Measurements from ENCODE around the gene ANKS1A.

The ANKS1A gene

GRCh38 chr6:35057449-35058357, 168.6 kb downstream of the ANKS1A start:
- DNase-seq = no peak

GRCh38 chr6:35058358-35058675, 169.3 kb downstream of the ANKS1A start:
- no peak for DNase-seq

- no peak for DNase-seq
These were observed 169.9 kb downstream of the ANKS1A start for GRCh38 chr6:35058865-35059522.

GRCh38 chr6:35059596-35060345, 170.7 kb downstream of the ANKS1A start:
- DNase-seq = no peak

DNA sequence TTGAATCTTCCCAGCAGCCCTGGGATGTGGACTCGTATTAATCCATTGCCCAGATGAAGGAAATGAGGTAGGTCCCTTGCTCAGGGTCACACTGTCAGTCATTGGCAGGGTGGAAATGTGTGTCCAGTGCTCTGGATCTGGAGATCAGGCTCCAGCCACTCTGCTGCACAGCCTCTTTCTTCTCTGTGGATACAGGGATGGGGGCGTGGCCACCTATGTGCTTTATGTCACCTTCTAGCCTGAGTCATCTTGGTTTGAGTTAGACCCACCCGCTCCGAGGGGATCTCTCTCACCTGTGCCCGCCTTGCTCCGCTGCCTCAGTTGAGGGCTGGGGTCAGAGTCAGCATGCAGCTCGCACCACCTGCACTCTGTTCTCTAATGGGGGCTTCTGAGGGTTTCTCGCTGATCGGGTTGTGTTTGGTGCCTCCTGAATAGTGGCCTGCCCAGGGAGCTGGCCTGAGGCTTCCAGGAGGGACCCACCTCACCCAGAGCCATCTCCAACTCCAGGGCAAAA, 172.1 kb downstream of the ANKS1A start:
- no peak for DNase-seq

DNA sequence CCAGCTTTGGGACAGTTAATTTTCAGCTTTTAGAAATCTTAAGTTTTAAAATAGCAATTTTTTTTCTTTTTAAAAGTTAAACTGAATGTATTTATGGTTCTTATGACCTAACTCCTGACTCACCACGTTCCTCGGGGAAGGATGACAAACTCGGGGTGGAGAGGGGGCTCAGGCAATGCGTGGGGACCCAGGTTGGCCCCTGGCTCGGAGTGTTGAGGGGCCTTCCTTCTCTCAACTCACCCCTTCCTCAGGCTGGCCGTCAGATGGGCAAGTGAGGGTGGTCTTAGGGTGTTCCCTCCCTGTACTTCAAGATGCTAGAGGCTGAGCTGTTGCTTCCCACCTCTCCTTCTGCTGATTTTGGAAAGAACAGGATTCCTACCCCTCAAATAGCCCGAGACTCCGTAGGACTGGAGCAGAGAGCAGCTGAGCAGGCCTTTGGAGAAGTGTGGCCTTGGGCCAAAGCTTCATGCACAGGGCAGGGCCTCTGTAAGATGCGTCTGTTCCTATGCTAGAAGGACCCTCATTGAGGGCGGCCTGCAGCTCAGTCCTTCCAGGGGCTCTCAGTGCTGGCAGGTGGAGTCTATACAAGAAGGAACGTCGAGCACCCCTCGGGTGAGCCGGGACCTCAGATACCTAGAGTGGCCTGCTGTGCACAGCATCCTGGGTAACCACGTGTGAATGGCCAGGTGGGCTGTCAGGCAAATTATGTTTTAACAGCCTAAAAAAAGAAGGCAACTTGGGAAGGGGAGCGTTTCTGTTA, 172.8 kb downstream of the ANKS1A start:
- DNase-seq = no peak

DNA sequence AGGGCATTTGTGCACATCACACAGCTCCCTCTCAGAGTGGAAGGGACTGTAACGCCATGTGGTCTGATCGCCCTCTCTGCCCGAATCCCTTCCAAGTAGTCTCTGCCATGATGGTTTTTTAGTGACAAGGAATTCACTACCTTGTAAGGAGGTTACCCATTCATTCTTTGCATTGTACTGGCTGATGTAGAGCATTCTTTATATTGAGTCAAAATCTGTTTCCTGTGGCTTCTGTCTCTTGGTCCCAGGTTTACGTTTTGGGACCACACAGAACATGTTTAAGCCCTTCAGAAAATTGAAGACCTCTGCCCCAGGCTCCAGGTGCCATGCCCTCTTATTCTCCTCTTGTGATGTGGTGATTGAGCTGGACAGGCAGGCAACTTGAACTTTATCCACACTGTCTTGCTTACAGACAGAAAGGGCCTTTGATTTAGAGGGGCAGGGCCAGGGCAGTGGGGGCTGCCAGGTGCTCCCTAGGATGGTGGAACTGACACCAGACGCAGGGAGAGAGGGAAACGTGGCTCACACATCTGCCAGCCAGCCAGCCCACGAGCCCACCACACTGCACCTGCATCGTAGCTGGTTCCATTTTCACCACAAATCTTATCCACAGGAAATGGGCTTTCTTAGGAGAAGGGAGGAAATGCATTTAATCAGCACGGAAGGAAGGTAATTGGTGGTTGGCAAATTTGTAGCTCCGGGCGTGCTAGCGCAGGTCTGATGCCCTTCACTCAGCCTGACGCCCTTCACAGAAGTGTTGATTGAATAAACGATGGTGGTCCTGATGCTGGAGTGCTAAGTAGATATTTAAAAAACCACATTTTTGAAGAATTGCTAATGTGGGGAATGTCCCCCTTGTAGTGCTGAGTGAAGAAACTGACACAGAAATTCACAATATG, 173.9 kb downstream of the ANKS1A start:
- DNase-seq = no peak

- no peak for DNase-seq
These were observed 174.7 kb downstream of the ANKS1A start for GRCh38 chr6:35063701-35064280.

DNA sequence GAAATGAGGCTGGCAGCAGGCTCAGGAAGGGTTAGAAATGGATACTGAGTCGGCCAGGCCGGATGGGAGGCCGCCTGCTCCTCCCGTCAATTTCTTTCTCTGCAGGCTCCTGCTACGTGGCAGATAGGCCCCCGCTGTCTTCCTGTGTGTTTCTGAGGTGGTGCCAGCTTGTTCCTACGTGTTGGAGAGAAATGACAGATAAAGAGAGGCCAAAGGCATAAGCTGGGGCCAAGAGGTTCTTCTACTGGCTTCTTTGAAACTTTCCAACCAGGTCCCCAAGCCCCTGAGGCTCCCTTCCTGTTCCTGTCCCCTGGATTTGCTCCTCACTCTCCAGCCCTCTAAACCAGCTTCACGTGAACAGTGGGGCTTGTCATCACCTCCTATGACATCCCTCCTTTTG, 175.2 kb downstream of the ANKS1A start:
- DNase-seq = no peak

DNA sequence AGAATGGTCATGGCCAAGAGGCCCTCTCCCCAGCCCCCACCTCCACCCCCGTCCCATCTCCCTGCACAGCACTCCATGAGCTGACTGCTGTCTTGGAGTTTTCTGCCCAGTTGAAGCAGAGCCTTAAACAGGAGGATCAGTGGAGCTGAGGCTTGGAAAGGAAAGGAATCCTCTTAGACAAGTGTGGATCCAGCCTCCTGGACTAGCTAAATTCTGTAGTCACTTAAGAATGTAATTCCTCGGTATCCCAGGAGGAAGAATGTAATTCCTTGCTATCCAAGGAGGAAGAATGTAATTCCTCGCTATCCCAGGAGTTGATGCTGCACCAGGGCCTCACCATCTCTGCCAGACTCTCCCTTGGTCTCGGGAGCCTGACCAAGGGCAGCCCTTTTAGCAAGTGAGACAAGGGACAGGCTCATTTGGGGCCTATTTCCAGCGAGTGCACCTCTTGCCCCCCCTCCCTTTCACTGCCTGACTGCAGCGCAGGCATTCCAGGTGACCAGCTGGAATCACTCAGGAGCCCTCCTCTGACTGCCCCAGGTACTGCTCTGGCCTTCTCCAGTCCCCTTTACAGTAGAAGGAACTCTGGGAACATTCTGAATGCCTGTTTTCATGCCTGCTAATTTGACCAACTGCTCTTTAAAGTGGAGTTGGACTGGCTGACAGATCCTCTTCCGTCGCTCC, 175.8 kb downstream of the ANKS1A start:
- DNase-seq = no peak

GRCh38 chr6:35065441-35065800, 176.4 kb downstream of the ANKS1A start:
- no peak for DNase-seq

DNA sequence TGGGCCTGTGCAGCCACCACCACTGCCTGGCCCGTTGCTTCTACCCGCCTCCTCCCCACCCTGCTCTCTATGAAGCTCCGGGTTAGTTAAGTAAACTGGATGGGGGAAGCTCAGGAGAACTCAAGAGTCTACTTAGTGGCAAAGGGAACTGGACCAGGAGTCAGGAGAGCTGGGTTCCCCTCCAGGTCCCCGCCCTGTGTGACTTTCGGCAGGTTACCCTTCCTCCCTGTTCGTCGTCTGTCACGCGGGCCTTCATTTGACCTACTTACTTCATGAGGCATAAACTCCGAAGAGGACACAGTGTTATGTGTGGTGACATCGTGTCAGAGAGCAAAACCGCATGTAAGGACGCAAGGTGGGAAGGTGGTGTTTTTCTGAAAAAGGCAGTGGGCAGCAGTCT, 176.8 kb downstream of the ANKS1A start:
- no peak for DNase-seq

DNA sequence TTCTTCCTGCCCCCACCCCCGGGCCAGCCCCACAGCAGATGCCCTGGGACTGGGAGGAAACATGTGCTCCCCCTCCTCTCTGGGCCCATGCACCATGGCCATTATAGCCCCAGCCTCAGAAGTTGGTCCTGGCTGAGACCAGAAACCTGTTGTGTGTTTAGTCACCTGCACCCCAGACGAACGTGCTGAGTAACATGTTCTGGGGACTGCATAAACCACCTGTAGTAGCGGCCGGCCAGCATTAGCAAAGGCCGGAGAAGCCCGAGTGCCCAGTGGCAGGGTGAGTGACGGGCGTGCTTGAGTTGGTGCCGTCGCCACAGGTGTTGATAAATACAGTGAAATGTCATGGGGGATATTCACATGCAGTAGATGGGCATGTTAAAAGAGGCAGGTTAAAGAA, 178.2 kb downstream of the ANKS1A start:
- no peak for DNase-seq

- no peak for DNase-seq
These were observed 179.2 kb downstream of the ANKS1A start for GRCh38 chr6:35068206-35068605.

- DNase-seq = no peak
These were observed 179.6 kb downstream of the ANKS1A start for GRCh38 chr6:35068644-35069043.

DNA sequence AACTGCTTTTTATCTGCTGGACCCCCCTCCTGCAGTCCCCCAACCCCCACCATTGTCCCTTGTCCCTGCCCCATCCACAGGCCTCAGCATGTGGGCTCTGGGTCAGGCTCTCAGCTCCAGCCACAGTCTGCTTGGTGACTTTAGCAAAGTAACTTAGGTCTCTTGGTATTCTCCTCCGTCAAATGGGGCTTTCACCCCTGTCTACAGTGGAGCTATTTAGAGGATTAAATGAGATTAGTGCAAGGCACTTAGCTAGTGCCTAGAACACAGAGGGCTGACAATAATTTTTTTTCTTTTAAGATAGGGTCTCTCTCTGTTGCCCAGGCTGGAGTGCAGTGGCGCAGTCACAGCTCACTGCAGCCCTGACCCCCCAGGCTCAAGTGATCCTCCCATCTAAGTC, 180.2 kb downstream of the ANKS1A start:
- no peak for DNase-seq

DNA sequence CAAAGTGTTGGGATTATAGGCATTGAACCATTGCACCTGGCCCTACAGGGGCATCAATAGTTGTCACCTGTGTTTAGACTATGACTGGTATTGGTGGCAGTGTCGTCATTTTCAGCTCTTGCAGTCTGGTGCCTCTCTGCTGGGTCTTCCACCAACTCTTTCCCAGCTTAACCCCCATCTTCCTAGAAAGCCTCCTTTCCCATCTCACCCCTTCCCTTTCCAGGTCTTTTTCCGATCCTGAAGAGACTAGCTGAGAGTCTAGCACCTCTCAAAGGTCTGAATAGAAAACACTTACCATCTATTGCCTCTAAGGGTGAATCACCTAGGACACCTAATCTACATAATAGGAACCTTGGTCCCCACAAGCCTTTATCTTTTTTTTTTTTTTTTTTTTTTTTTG, 181.1 kb downstream of the ANKS1A start:
- DNase-seq = no peak

DNA sequence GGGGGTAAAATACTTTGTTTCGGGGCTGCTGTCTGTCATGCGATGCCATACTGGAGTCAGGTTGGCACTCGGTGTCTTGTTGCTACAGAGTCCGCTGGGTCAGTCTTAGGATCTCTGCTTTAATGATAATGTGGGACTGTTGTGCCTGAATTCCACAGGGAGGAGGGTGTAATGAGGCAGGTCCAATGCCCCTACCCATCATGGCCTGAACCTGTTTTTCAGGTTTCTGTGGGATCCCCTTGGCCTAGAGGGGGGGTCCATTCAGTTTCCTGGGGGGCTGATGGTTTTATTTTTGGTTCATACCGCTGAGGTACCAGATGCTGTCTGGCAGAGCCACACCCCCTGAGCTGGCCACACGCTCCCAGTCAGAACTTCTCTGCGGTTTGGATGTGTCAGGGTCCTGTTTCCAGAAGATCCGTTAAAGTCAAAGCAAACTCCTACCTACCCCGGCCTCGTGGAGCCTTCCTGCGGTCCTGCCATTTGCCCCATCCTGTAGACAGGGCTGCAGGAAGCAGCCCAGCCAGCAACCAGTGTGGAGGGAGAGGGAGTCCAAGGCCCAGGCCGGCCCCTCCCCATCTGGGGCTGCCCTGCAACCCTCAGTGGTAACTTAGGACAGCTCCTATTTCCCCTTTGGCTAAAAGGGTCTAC, 182.4 kb downstream of the ANKS1A start:
- DNase-seq = no peak

DNA sequence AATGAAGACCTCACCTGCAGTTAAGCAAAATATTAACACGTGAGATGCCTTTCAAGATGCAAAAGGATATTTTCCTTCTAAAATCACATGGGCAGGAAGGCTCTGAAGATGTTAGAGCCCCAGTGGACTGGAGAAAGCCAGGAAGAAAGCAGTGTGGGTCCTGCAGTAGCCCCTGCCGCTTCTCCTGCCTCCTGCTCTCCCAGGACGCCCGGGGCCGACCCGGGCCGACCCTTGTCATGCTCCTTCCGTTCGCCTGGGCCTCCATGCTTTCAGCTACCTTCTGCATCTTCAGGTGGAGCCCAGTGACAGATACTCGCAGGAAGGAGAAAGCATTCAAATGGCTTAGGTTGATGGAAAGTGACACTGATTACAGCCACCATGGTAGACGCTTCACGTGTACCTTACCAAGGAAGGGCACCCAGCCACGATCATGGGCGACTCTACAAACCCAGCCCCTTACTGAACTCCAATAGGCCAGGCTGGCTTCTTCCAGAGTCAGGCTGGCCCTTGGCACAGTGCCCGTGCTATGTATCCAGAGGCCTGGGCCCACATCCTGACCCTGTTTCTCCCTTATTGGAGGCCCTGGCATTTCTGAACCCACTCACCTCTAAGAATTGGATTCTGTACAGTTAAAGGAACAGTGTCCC, 183.1 kb downstream of the ANKS1A start:
- DNase-seq = no peak

DNA sequence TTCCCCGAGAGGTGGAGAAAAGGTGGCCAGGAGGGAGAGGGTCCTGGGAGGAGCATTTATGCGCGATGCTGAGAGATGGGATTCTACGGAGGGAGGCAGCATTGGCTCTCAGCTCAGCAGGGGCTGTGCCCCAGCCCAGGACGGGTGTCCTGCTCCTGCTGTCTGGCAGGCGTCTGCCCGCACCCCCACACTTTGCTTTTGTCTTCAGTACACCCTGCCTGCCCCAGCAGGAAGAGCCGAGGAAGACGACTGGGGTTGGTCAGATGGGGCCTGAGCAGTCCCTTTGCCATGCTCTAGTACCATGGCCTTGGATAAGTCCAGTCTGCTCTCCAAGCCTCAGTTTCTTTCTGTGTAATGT, 183.6 kb downstream of the ANKS1A start:
- DNase-seq = no peak

Measured in RPMI8226 (cell line).